Measurements from ENCODE around the gene THUMPD3. TPM values are rescaled to one million over a fixed set of nuclear protein-coding genes. Genes with fewer than 3 reads are reported as not detected.

THUMPD3 gene
- total and polyA plus RNA-seq, 2 of the 13 experiments (the other 11 are each of a cell fraction or from before 2014, with no cell fraction given): 31.2 to 44.1 TPM

- TF ChIP-seq SAFB2 (CRISPR knock-in tag; IDR thresholded peaks at IDR 0.05; ENCODE audit: borderline replicate concordance, low read depth) (no peak), ZNF552 (CRISPR knock-in tag; IDR thresholded peaks at IDR 0.05; ENCODE audit: borderline replicate concordance) (no peak)
- intact Hi-C loops (cut with micrococcal nuclease; ENCODE audit: unreplicated experiment) (no loop called here), in situ Hi-C loops (cut with HindIII; ENCODE audit: extremely low pct_ligation_motif_present, low pct_unique_long_range_greater_than_20kb) (no loop called here)
- no peak for DNase-seq (ENCODE audit: low spot score)
- Histone ChIP-seq H3K27me3 (ENCODE audit: control insufficient read depth in 1 of 2, insufficient read depth in 2 of 2, low read length in 2 of 2) (no peaks in the 10 kb centered on the region), H3K36me3 (replicated peaks in 1 of 2; ENCODE audit: control insufficient read depth in 1 of 2, insufficient read depth in 2 of 2, low read length in 2 of 2) (0 out of 5 replicates have a peak, but pooled peaks cover 0 to 5% of the 10 kb centered on the region in 2 experiments), H3K9ac (ENCODE audit: insufficient read depth, low read depth, low read length) (no peak overlapping the region), H3K4me1 (ENCODE audit: insufficient read depth, low read length) (peaks cover 99% of the 10 kb centered on the region), H3K4me2 (ENCODE audit: low read depth, low read length) (no peak overlapping the region), H3K79me2 (ENCODE audit: insufficient read depth, low read length) (peaks cover 99% of the 10 kb centered on the region), H3K9me3 (ENCODE audit: low read length) (no peaks in the 10 kb centered on the region), H3K27ac (ENCODE audit: extremely low read length, insufficient read depth, low read length) (no peak overlapping the region), H2AFZ (ENCODE audit: low read length) (no peak overlapping the region), H4K20me1 (ENCODE audit: insufficient read depth, low read length) (peaks cover 99% of the 10 kb centered on the region), H3K4me3 (replicated peaks in 1 of 3; ENCODE audit: insufficient read depth in 1 of 3, low read depth in 2 of 3, low read length in 3 of 3) (no peak overlapping the region)
- BruUV-seq (replicated peaks): no TSS peak
- no peak for FAIRE-seq
- ChIA-PET CTCF (ENCODE audit: low intra/inter-chr PET ratio, low total read pairs) (no interaction called here), POLR2A (no interaction called here)
- ATAC-seq: no peak
- 97% methylated on average over 1 of the region's 1 CpG for WGBS (ENCODE audit: low lambda C conversion rate)
These were observed 45.7 kb downstream of the THUMPD3 start for GRCh38 chr3:9408546-9408945.

- Histone ChIP-seq H3K4me3 (replicated peaks in 1 of 3; ENCODE audit: insufficient read depth in 1 of 3, low read depth in 2 of 3, low read length in 3 of 3) (no peak overlapping the region), H3K9ac (ENCODE audit: insufficient read depth, low read depth, low read length) (no peak overlapping the region), H3K36me3 (replicated peaks in 1 of 2; ENCODE audit: control insufficient read depth in 1 of 2, insufficient read depth in 2 of 2, low read length in 2 of 2) (0 out of 5 replicates have a peak, but pooled peaks cover 0 to 5% of the 10 kb centered on the region in 2 experiments), H3K27ac (ENCODE audit: extremely low read length, insufficient read depth, low read length) (no peak overlapping the region), H3K79me2 (ENCODE audit: insufficient read depth, low read length) (peaks cover 99% of the 10 kb centered on the region), H3K9me3 (ENCODE audit: low read length) (no peaks in the 10 kb centered on the region), H3K4me1 (ENCODE audit: insufficient read depth, low read length) (peaks cover 99% of the 10 kb centered on the region), H3K4me2 (ENCODE audit: low read depth, low read length) (no peak overlapping the region), H4K20me1 (ENCODE audit: insufficient read depth, low read length) (peaks cover 97% of the 10 kb centered on the region), H2AFZ (ENCODE audit: low read length) (no peak overlapping the region), H3K27me3 (ENCODE audit: control insufficient read depth in 1 of 2, insufficient read depth in 2 of 2, low read length in 2 of 2) (no peaks in the 10 kb centered on the region)
- DNase-seq (ENCODE audit: low spot score) (no peak), FAIRE-seq (no peak), ATAC-seq (no peak)
- 89% methylated on average over 6 of the region's 6 CpGs for WGBS (ENCODE audit: low lambda C conversion rate)
- no TSS peak for BruUV-seq (replicated peaks)
- TF ChIP-seq ZSCAN9 (CRISPR knock-in tag; IDR thresholded peaks at IDR 0.05; ENCODE audit: borderline replicate concordance) (no peak), PLRG1 (conservative IDR thresholded peaks at IDR 0.05) (no peak), RBM22 (optimal IDR thresholded peaks at IDR 0.05; ENCODE audit: low read length) (peak; percentile 15), ETV6 (CRISPR knock-in tag; conservative IDR thresholded peaks at IDR 0.05) (no peak)
- POLR2A ChIA-PET: interaction anchor here (1.6 to 3.5 kb wide), 2 partner anchors 11 to 14 kb away, joined by 5 to 25 read pairs; partner anchors contain the start of gene SETD5
- in situ Hi-C loops (cut with HindIII; ENCODE audit: extremely low pct_ligation_motif_present, low pct_unique_long_range_greater_than_20kb): no loop called here
- CTCF ChIA-PET (ENCODE audit: low intra/inter-chr PET ratio, low total read pairs): no interaction called here
- intact Hi-C loops (cut with micrococcal nuclease; ENCODE audit: unreplicated experiment): no loop called here
These were observed 47.4 kb downstream of the THUMPD3 start for GRCh38 chr3:9409981-9410854.

Measured in HepG2 (cell line).